HUDEP-2 (cell line): ENCODE results near the gene KATNB1.
"Not testable (repeated sequence)": the region's sequence is repeated elsewhere in the genome, so short reads cannot be mapped to it uniquely, and the experiment has no call there.

Experiments used
- DNase-seq, 76 experiments: peaks; one replicate each; lab custom pipeline; 2025; ENCODE audit not compliant: unreplicated experiment in 76 of 76; lab: John Stamatoyannopoulos, UW

The KATNB1 gene

DNA sequence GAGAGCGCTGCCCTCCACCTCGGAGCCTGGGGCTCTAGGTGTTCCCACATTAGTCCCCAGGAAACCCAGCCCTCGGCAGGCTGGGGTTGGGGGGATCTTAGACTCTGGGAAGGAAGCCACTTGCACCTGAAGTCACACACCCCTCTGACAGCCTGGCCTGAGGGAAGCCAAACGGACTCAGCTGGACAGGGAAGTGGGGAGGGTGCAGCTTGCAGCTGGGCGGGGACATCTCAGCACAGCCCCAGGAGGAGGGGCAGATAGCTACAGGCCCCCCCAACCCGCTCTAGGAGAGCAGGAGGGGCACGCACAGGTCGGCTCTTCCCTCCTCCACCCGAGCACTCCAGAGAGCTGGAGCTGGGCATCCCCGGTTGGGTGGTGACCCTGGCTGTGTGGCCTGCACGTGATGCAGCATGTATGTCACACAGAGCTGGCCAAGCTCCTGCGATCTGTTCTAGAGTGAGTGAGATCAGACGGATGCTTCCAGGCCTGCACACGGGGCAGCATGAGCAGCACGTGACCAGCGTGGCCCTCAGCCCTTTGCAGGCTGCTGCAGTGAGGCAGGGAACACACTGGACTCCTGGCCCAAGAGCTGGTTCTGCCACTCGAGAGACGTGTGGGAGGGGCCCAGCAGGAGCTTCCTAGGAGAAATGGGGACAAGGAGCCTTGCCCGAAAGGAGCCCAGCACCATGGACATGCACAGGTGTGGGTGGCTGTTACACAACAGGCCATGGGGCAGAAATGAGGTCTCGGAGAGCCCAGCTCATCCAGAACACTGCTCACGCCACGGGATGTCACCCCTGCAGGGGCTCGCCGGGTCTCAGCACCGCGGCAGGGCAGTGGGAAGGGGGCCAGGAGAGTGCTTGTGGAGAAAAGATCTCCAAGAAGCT lies 51.3 kb downstream of the KATNB1 start:
- no peak for DNase-seq

GRCh38 chr16:57787519-57787905 lies 51.9 kb downstream of the KATNB1 start:
- no peak for DNase-seq

DNA sequence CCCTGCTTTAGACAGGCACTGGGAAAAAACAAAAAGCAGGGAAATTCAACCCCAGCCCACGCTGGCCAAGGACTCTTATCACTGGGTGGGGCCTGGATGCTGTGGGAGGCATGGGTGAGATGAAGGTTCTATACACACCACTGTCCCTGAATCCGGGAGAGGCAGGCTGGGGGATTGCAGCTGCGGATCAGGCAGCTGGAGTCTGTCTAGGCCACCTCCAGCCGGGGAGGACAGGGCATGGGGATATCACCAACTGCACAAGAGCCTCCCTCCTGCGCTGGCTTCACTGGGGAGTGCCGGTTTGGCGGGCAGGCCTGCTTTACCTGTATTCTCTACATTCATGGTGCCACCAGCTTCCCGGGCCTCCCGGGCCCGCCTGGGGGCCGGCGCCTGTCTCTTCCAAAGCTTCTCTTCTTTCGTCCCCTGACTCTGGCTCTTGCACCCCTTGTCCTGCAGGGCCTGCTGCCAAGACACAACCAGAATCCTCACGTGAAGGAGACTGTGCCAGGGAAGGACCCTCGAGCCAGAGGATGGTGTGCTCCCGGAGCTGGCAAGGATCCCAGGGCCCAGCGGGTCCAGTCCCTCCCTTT lies 52.8 kb downstream of the KATNB1 start:
- no peak for DNase-seq

DNA sequence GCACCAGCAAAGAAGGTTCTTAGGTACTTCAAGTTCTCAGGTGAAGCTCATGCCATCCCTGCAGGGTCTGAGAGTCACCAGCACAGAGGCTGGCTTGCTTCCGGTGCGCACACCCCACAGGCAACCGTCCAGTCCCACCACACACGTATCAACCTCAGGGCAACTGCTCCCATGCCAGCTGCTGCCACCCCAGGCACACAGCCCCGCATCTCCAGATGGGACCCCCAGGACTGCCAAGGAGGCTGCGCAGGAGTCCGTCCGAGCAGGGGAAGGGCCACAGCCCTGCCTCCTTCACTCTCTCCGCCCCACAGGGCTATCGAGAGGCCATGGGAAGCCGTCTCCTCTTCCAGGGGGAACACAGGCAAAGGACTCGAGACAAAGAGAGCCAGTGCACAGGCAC lies 53.4 kb downstream of the KATNB1 start:
- no peak for DNase-seq

GRCh38 chr16:57791195-57791892 lies 55.8 kb downstream of the KATNB1 start:
- DNase-seq: no peak

- no peak for DNase-seq
Observed at GRCh38 chr16:57791893-57792461, 56.4 kb downstream of the KATNB1 start.

DNA sequence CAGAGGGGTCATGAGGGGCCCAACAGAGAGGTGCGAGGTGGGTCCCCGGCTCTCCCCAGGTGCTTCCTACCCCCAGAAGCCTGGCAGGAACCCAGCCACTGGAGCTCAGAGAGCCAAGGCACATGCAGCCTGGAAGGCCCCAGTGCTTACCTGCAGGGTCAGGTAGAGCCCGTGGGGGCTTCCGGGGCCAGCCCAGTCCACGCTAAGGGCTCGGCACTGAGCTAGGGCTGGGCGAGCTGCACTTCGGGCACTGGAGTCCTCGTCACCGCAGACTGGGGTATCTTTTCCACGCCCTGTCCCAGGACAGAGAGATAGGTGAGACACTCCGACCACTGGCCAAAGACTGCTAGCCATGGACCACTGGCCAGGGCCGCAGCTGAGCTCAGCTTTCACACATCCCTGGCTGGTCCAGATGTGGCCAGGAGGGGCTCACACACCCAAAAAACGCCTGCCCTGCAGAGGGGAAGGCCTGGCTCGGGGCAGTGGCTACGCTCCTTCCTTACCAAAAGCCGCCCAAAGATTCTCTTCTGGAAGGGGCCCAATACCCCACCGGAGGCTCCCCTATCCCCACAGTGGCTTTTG lies 59.4 kb downstream of the KATNB1 start:
- DNase-seq: no peak

DNA sequence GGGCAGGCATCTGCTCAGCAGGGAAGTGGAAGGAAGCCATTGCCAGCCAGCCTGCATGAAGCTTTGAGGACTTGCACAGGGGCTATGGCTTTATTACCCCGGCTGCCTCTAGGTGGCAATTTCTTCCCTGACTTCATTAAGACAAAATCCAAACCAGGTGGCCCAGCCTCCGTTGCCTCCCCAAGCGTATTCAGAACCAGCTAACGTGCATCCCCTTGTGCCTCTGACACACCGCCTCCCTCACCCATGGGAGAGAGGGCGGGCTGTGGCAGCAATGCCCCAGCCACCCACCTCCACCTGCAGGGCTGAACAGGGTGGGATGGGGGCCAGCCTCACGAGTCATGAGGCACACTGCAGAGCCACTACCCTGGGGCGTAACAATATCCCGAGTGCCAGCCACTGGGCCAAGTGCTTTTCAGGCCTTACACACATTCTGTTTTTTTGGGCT lies 59.9 kb downstream of the KATNB1 start:
- peak in 31 of 76 experiments; percentile 2 to 48 (median 21) for DNase-seq

- not testable (repeated sequence) for DNase-seq
Observed at GRCh38 chr16:57796014-57796413, 60.4 kb downstream of the KATNB1 start.

DNA sequence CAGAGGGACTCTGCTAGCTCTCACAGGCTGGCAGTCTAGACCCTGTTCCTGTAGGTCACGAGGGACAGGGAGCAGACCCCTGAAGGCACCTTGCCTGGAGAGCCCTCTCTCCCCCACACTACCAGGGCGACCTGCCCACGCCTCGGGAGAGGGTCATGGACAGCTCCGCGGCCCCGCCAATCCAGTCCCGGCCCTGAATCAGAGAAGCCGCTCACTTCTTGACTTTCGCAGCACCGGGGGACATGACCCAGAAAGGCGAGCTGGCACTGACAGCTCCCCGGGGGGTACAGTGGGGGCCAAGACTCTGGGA lies 61.6 kb downstream of the KATNB1 start:
- no peak for DNase-seq

- DNase-seq: no peak
Observed at GRCh38 chr16:57797526-57798266, 62.1 kb downstream of the KATNB1 start.

GRCh38 chr16:57798267-57798810 lies 62.8 kb downstream of the KATNB1 start:
- no peak for DNase-seq

DNA sequence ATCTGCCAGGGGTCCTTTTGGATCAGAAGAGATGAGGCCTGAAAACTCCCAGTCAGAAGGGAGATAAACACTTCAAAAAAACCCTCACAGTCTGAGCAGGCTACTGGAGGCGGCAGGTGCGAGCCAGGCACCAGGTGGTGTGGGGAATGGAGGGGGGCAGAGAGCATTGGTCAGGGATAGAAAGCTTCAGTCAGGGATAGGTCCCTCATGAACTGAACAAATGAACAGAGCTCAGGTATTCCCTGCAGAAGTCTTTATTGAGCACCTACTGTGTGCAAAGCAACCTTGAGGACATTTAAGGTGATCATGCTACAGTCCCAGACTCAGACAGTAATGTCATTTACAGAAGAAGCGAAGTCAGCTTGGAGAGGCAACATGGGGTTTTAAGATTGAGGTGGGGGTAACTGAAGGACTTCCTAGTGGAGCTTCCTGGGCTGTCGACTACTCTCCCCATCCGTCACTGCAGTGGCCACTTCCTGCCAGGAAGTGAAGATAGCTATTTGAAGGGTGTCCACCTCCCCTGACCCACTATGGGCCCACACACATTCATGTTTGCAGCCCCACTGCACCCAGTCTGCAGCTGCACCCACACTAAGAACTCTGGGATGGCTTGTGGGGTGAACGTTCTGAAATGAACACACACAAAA lies 63.5 kb downstream of the KATNB1 start:
- no peak for DNase-seq

DNA sequence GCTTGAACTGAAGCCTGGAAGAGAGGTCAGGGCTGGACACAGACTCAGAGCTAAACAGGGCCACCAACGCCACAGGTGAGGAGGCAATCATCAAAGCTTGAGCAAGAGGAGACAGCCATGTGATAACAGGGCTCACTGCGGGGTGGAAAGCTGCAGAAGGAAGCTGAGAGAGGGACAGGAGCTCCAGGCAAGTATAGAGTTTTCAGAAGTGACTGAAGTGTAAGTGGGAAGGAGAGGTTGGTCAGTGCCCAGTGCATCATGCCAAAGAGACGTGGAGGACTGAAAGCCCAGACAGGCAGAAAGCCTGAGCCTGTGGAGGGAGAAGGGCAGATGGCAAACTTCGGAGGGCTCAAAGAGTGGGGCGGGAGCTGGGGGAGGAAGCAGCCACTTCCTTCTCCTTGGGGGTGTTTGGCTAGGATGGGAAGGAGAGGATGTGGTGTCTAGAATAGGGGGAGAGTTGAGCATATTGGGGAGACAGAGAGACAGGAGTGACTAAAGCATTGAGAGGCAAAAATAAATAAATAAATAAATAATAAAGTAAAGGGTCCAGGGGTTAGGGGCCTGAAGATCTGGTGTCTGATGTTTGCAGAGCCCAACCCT lies 64.1 kb downstream of the KATNB1 start:
- DNase-seq: no peak

- DNase-seq: no peak
Observed at GRCh38 chr16:57800200-57801097, 64.9 kb downstream of the KATNB1 start.

DNA sequence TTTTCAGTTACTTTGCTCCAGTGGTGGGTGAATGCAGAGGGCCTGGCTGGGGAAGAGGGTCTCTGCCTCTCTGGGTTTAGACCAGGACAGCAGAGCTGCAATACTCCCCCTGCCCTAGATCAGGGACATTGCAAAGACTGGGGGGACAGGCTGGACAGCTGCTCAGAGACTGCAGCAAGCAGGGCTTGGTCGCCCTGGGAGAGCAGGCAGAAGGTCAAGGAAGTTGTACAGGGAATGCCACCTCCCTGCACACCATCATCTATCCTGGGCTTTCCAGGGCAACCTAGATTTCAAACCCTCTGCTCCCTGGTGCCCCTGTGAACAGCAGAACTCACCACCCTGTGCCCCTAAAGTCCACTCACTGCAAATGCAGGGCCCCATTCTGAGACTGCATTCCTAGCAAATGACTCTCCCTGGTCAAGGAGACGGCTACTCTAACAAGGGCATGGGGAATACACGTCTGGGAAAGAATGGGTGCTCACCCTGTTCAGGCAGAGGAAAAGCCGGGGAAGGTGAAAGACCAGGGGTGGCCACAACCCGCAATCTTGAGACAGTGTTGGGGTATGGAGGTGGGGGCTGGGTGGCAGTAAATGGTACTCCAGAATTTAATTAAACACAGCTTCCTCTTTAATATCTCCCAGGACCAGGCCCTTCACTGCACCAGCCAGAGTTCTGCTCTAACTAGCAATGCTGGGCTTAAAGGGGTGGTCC lies 65.7 kb downstream of the KATNB1 start:
- DNase-seq: no peak

- no peak for DNase-seq
Observed at GRCh38 chr16:57801809-57802340, 66.3 kb downstream of the KATNB1 start.
